ENCODE results near the gene MLH3.

The MLH3 gene

GRCh38 chr14:74975059-74975810 is 76.0 kb downstream of the MLH3 start:
- ATAC-seq: no peak
- TF ChIP-seq OSR1 (CRISPR knock-in tag; IDR thresholded peaks at IDR 0.05) (no peak), BACH2 (CRISPR knock-in tag; IDR thresholded peaks at IDR 0.05; ENCODE audit: borderline replicate concordance) (no peak), ZNF565 (CRISPR knock-in tag; conservative IDR thresholded peaks at IDR 0.05; ENCODE audit: low read depth) (no peak), ZFP30 (CRISPR knock-in tag; IDR thresholded peaks at IDR 0.05) (no peak), ZC3H10 (CRISPR knock-in tag; IDR thresholded peaks at IDR 0.05) (no peak), GLIS3 (CRISPR knock-in tag; IDR thresholded peaks at IDR 0.05) (no peak), TOX (CRISPR knock-in tag; IDR thresholded peaks at IDR 0.05; ENCODE audit: borderline replicate concordance) (no peak), CSDC2 (CRISPR knock-in tag; IDR thresholded peaks at IDR 0.05) (no peak), CREB5 (CRISPR knock-in tag; IDR thresholded peaks at IDR 0.05; ENCODE audit: low read depth) (no peak), ESRRG (CRISPR knock-in tag; IDR thresholded peaks at IDR 0.05) (no peak)
- TF ChIP-seq, protein P1, sequence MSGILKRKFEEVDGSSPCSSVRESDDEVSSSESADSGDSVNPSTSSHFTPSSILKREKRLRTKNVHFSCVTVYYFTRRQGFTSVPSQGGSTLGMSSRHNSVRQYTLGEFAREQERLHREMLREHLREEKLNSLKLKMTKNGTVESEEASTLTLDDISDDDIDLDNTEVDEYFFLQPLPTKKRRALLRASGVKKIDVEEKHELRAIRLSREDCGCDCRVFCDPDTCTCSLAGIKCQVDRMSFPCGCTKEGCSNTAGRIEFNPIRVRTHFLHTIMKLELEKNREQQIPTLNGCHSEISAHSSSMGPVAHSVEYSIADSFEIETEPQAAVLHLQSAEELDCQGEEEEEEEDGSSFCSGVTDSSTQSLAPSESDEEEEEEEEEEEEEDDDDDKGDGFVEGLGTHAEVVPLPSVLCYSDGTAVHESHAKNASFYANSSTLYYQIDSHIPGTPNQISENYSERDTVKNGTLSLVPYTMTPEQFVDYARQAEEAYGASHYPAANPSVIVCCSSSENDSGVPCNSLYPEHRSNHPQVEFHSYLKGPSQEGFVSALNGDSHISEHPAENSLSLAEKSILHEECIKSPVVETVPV (CRISPR knock-in tag; IDR thresholded peaks at IDR 0.05): no peak

DNA sequence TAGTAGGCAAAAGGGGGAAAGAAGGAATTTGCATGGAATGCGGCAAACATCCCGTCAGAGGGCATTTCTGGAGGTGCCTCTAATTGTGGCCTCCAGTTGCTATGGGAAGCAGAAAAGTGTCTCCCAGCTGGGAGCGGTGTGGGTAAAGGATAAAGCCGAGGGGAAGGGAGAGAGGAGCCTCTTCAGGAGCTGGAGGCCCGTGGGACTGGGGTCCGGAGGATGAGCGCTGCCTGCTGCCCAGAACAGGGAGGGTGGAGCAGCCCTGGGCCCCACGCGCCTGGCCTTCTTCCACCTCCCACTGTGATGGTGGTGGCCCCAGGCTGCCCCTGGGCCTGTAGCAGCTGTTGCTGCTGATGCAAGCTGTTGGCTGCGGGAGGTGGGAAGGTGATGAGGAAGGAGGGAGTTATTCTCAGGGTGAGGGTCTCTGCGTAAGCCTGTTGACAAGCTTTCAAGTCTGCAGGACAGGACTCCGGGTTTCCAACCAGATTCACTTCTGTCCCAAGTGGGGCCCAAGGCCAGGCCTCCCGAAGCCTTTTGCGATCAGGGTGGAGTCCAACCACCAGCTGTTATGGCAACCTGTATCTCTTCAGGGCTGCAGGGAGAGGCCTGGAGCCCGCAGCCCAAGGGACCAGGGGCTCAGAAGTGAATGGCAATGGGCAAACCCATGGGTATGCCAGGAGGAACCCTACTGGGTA is 76.8 kb downstream of the MLH3 start:
- no peak for ATAC-seq
- TF ChIP-seq GLIS3 (CRISPR knock-in tag; IDR thresholded peaks at IDR 0.05) (no peak), BACH2 (CRISPR knock-in tag; IDR thresholded peaks at IDR 0.05; ENCODE audit: borderline replicate concordance) (no peak), PPARA (CRISPR knock-in tag; IDR thresholded peaks at IDR 0.05; ENCODE audit: borderline replicate concordance) (no peak), TOX (CRISPR knock-in tag; IDR thresholded peaks at IDR 0.05; ENCODE audit: borderline replicate concordance) (no peak), ISL1 (CRISPR knock-in tag; IDR thresholded peaks at IDR 0.05) (no peak), ZNF565 (CRISPR knock-in tag; conservative IDR thresholded peaks at IDR 0.05; ENCODE audit: low read depth) (no peak), CREB5 (CRISPR knock-in tag; IDR thresholded peaks at IDR 0.05; ENCODE audit: low read depth) (no peak)

GRCh38 chr14:74973905-74974363 is 77.3 kb downstream of the MLH3 start:
- no peak for TF ChIP-seq SNAI2 (CRISPR knock-in tag; IDR thresholded peaks at IDR 0.05)
- no peak for TF ChIP-seq OSR1 (CRISPR knock-in tag; IDR thresholded peaks at IDR 0.05)
- no peak for TF ChIP-seq GLIS3 (CRISPR knock-in tag; IDR thresholded peaks at IDR 0.05)
- no peak for TF ChIP-seq ISL1 (CRISPR knock-in tag; IDR thresholded peaks at IDR 0.05)
- no peak for TF ChIP-seq ZNF70 (CRISPR knock-in tag; IDR thresholded peaks at IDR 0.05)
- TF ChIP-seq TOX (CRISPR knock-in tag; IDR thresholded peaks at IDR 0.05; ENCODE audit: borderline replicate concordance): no peak
- TF ChIP-seq TSHZ2 (CRISPR knock-in tag; IDR thresholded peaks at IDR 0.05): no peak
- no peak for TF ChIP-seq ZC3H10 (CRISPR knock-in tag; IDR thresholded peaks at IDR 0.05)
- TF ChIP-seq RARB (CRISPR knock-in tag; IDR thresholded peaks at IDR 0.05): no peak
- TF ChIP-seq BACH2 (CRISPR knock-in tag; IDR thresholded peaks at IDR 0.05; ENCODE audit: borderline replicate concordance): no peak
- TF ChIP-seq ZNF565 (CRISPR knock-in tag; conservative IDR thresholded peaks at IDR 0.05; ENCODE audit: low read depth): no peak
- TF ChIP-seq ZFP30 (CRISPR knock-in tag; IDR thresholded peaks at IDR 0.05): no peak
- TF ChIP-seq PPARA (CRISPR knock-in tag; IDR thresholded peaks at IDR 0.05; ENCODE audit: borderline replicate concordance): no peak
- no peak for TF ChIP-seq CSDC2 (CRISPR knock-in tag; IDR thresholded peaks at IDR 0.05)

DNA sequence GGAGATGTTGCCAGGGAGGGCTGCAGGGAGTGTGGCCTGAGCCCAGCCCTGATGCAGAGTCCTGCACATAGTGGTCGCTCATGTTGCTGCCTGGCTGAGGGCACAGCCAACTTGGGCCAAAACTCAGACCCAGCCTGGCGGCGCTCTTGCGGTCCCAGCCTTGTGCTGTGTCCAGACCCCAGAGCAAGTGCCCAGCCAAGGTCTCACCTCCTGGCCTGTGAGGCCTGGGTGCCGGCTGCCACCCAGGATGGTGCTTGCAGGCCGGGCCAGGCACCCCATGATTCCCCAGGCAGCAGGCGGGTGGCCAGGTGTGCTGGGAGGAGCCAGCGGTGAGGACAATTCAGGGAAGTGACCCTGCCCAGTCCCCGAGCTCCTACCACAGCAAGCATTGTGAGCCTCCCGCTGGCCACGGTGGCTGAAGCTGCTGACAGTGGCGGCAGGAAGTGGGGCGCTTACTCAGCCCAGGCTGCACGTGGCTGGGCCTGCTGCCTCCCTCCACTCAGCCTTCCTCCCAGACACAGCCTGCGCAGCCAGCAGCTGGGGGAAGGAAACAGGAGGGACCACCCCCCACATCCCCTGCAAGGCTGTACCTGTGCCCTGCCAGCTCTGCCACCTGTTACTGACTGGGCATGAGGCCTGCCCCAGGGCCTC is 78.1 kb downstream of the MLH3 start:
- no peak; the same call in 2 of the 3 replicates for ATAC-seq
- TF ChIP-seq ZFP3 (CRISPR knock-in tag; IDR thresholded peaks at IDR 0.05) (no peak), SNAI2 (CRISPR knock-in tag; IDR thresholded peaks at IDR 0.05) (no peak), CSDC2 (CRISPR knock-in tag; IDR thresholded peaks at IDR 0.05) (no peak), RARB (CRISPR knock-in tag; IDR thresholded peaks at IDR 0.05) (no peak), ESRRG (CRISPR knock-in tag; IDR thresholded peaks at IDR 0.05) (no peak), CREB5 (CRISPR knock-in tag; IDR thresholded peaks at IDR 0.05; ENCODE audit: low read depth) (no peak), ZC3H10 (CRISPR knock-in tag; IDR thresholded peaks at IDR 0.05) (no peak)

More at GRCh38 chr14:74973905-74974363, 77.3 kb downstream of the MLH3 start:
- no peak for ATAC-seq
